ENCODE data around the gene RAPGEF5.

Gene RAPGEF5

GRCh38 chr7:22184549-22185199 is 172.3 kb downstream of the RAPGEF5 start:
- H3K27ac ChIP-seq = no peak overlapping the region
- H3K36me3 ChIP-seq (ENCODE audit: insufficient read depth, low read length) = no peaks in the 10 kb centered on the region
- no peak overlapping the region for H3K9ac ChIP-seq (ENCODE audit: insufficient read length)
- H3K9me3 ChIP-seq (ENCODE audit: low read depth, low read length) = no peaks in the 10 kb centered on the region
- TF ChIP-seq POLR2AphosphoS5 (IDR thresholded peaks at IDR 0.05; ENCODE audit: borderline replicate concordance, low read depth, low read length) (no peak), EZH2 (IDR thresholded peaks at IDR 0.05) (no peak), FOXP2 (optimal IDR thresholded peaks at IDR 0.05; ENCODE audit: control extremely low read depth, extremely low read length, insufficient read depth) (no peak)
- H3K4me3 ChIP-seq = no peak overlapping the region
- no peak for DNase-seq (ENCODE audit: low read depth, low spot score)

- Histone ChIP-seq H3K9ac (ENCODE audit: insufficient read length) (no peak overlapping the region), H3K9me3 (ENCODE audit: low read depth, low read length) (no peaks in the 10 kb centered on the region), H3K4me3 (no peak overlapping the region), H3K36me3 (ENCODE audit: insufficient read depth, low read length) (no peaks in the 10 kb centered on the region), H3K27ac (no peak overlapping the region)
- no peak for DNase-seq (ENCODE audit: low read depth, low spot score)
- TF ChIP-seq EZH2 (IDR thresholded peaks at IDR 0.05) = no peak
- TF ChIP-seq FOXP2 (optimal IDR thresholded peaks at IDR 0.05; ENCODE audit: control extremely low read depth, extremely low read length, insufficient read depth) = no peak
- no peak for TF ChIP-seq POLR2AphosphoS5 (IDR thresholded peaks at IDR 0.05; ENCODE audit: borderline replicate concordance, low read depth, low read length)
These were observed 173.3 kb downstream of the RAPGEF5 start for GRCh38 chr7:22183522-22184280.

GRCh38 chr7:22182149-22182548 is 174.8 kb downstream of the RAPGEF5 start:
- no peak overlapping the region for H3K4me3 ChIP-seq
- no peaks in the 10 kb centered on the region for H3K36me3 ChIP-seq (ENCODE audit: insufficient read depth, low read length)
- DNase-seq (ENCODE audit: low read depth, low spot score) = no peak
- TF ChIP-seq POLR2AphosphoS5 (IDR thresholded peaks at IDR 0.05; ENCODE audit: borderline replicate concordance, low read depth, low read length) (no peak), EZH2 (IDR thresholded peaks at IDR 0.05) (no peak), FOXP2 (optimal IDR thresholded peaks at IDR 0.05; ENCODE audit: control extremely low read depth, extremely low read length, insufficient read depth) (no peak)
- no peak overlapping the region for H3K9ac ChIP-seq (ENCODE audit: insufficient read length)
- no peaks in the 10 kb centered on the region for H3K9me3 ChIP-seq (ENCODE audit: low read depth, low read length)
- H3K27ac ChIP-seq = no peak overlapping the region

- H3K36me3 ChIP-seq (ENCODE audit: insufficient read depth, low read length) = no peaks in the 10 kb centered on the region
- H3K9me3 ChIP-seq (ENCODE audit: low read depth, low read length) = no peaks in the 10 kb centered on the region
- no peak overlapping the region for H3K9ac ChIP-seq (ENCODE audit: insufficient read length)
- no peak overlapping the region for H3K27ac ChIP-seq
- no peak overlapping the region for H3K4me3 ChIP-seq
- DNase-seq (ENCODE audit: low read depth, low spot score) = no peak
- TF ChIP-seq EZH2 (IDR thresholded peaks at IDR 0.05) (no peak), POLR2AphosphoS5 (IDR thresholded peaks at IDR 0.05; ENCODE audit: borderline replicate concordance, low read depth, low read length) (no peak), FOXP2 (optimal IDR thresholded peaks at IDR 0.05; ENCODE audit: control extremely low read depth, extremely low read length, insufficient read depth) (no peak)
These were observed 175.3 kb downstream of the RAPGEF5 start for GRCh38 chr7:22181663-22182062.

- H3K27ac ChIP-seq = no peak overlapping the region
- no peak overlapping the region for H3K4me3 ChIP-seq
- DNase-seq (ENCODE audit: low read depth, low spot score) = no peak
- H3K36me3 ChIP-seq (ENCODE audit: insufficient read depth, low read length) = no peaks in the 10 kb centered on the region
- no peak overlapping the region for H3K9ac ChIP-seq (ENCODE audit: insufficient read length)
- no peak for TF ChIP-seq POLR2AphosphoS5 (IDR thresholded peaks at IDR 0.05; ENCODE audit: borderline replicate concordance, low read depth, low read length)
- TF ChIP-seq FOXP2 (optimal IDR thresholded peaks at IDR 0.05; ENCODE audit: control extremely low read depth, extremely low read length, insufficient read depth) = no peak
- no peak for TF ChIP-seq EZH2 (IDR thresholded peaks at IDR 0.05)
- H3K9me3 ChIP-seq (ENCODE audit: low read depth, low read length) = no peaks in the 10 kb centered on the region
These were observed 177.5 kb downstream of the RAPGEF5 start for GRCh38 chr7:22179442-22179879.

- TF ChIP-seq FOXP2 (optimal IDR thresholded peaks at IDR 0.05; ENCODE audit: control extremely low read depth, extremely low read length, insufficient read depth) = no peak
- TF ChIP-seq EZH2 (IDR thresholded peaks at IDR 0.05) = no peak
- TF ChIP-seq POLR2AphosphoS5 (IDR thresholded peaks at IDR 0.05; ENCODE audit: borderline replicate concordance, low read depth, low read length) = no peak
- Histone ChIP-seq H3K9ac (ENCODE audit: insufficient read length) (no peak overlapping the region), H3K4me3 (no peak overlapping the region), H3K9me3 (ENCODE audit: low read depth, low read length) (no peaks in the 10 kb centered on the region), H3K36me3 (ENCODE audit: insufficient read depth, low read length) (no peaks in the 10 kb centered on the region), H3K27ac (no peak overlapping the region)
- DNase-seq (ENCODE audit: low read depth, low spot score) = no peak
These were observed 178.2 kb downstream of the RAPGEF5 start for GRCh38 chr7:22178735-22179134.

- DNase-seq (ENCODE audit: low read depth, low spot score) = no peak
- no peaks in the 10 kb centered on the region for H3K9me3 ChIP-seq (ENCODE audit: low read depth, low read length)
- no peak overlapping the region for H3K9ac ChIP-seq (ENCODE audit: insufficient read length)
- TF ChIP-seq EZH2 (IDR thresholded peaks at IDR 0.05) (no peak), FOXP2 (optimal IDR thresholded peaks at IDR 0.05; ENCODE audit: control extremely low read depth, extremely low read length, insufficient read depth) (no peak), POLR2AphosphoS5 (IDR thresholded peaks at IDR 0.05; ENCODE audit: borderline replicate concordance, low read depth, low read length) (no peak)
- H3K36me3 ChIP-seq (ENCODE audit: insufficient read depth, low read length) = no peaks in the 10 kb centered on the region
- H3K4me3 ChIP-seq = no peak overlapping the region
- no peak overlapping the region for H3K27ac ChIP-seq
These were observed 180.1 kb downstream of the RAPGEF5 start for GRCh38 chr7:22176791-22177412.

GRCh38 chr7:22174574-22174953 is 182.4 kb downstream of the RAPGEF5 start:
- no peak overlapping the region for H3K4me3 ChIP-seq
- H3K9ac ChIP-seq (ENCODE audit: insufficient read length) = no peak overlapping the region
- no peaks in the 10 kb centered on the region for H3K9me3 ChIP-seq (ENCODE audit: low read depth, low read length)
- no peaks in the 10 kb centered on the region for H3K36me3 ChIP-seq (ENCODE audit: insufficient read depth, low read length)
- DNase-seq (ENCODE audit: low read depth, low spot score) = no peak
- H3K27ac ChIP-seq = no peak overlapping the region
- TF ChIP-seq FOXP2 (optimal IDR thresholded peaks at IDR 0.05; ENCODE audit: control extremely low read depth, extremely low read length, insufficient read depth) = no peak
- TF ChIP-seq POLR2AphosphoS5 (IDR thresholded peaks at IDR 0.05; ENCODE audit: borderline replicate concordance, low read depth, low read length) = no peak
- no peak for TF ChIP-seq EZH2 (IDR thresholded peaks at IDR 0.05)
